HG03378 (cell line): ENCODE data around the gene GPHN.
"Not testable (repeated sequence)": the region's sequence is repeated elsewhere in the genome, so short reads cannot be mapped to it uniquely, and the experiment has no call there.

Experiments used
- ATAC-seq: cut with Tn5 transposase; IDR thresholded peaks from one replicate; pipeline ENCODE4 v1.9.1; 2021; ENCODE audit warnings: mild to moderate bottlenecking, moderate library complexity; ENCODE audit not compliant: unreplicated experiment

The GPHN gene

GRCh38 chr14:66758031-66758613 lies 250.2 kb downstream of the GPHN start:
- ATAC-seq: no peak

GRCh38 chr14:66772146-66772545 lies 264.2 kb downstream of the GPHN start:
- ATAC-seq: no peak

- ATAC-seq: no peak
These were observed 274.9 kb downstream of the GPHN start for GRCh38 chr14:66782853-66783252.

GRCh38 chr14:66790101-66790500 lies 282.2 kb downstream of the GPHN start:
- ATAC-seq: no peak

- ATAC-seq: no peak
These were observed 295.0 kb downstream of the GPHN start for GRCh38 chr14:66802962-66803361.

GRCh38 chr14:66804141-66804540 lies 296.2 kb downstream of the GPHN start:
- no peak for ATAC-seq

- no peak for ATAC-seq
These were observed 305.7 kb downstream of the GPHN start for GRCh38 chr14:66813636-66814035.

GRCh38 chr14:66815687-66816086 lies 307.7 kb downstream of the GPHN start:
- ATAC-seq: no peak

- ATAC-seq: no peak
These were observed 316.3 kb downstream of the GPHN start for GRCh38 chr14:66824251-66824650.

- no peak for ATAC-seq
These were observed 319.2 kb downstream of the GPHN start for GRCh38 chr14:66827182-66827581.

GRCh38 chr14:66831173-66831572 lies 323.2 kb downstream of the GPHN start:
- no peak for ATAC-seq

GRCh38 chr14:66833816-66834215 lies 325.9 kb downstream of the GPHN start:
- ATAC-seq: no peak

GRCh38 chr14:66837436-66837835 lies 329.5 kb downstream of the GPHN start:
- ATAC-seq: not testable (repeated sequence)

- ATAC-seq: no peak
These were observed 335.1 kb downstream of the GPHN start for GRCh38 chr14:66842911-66843512.

GRCh38 chr14:66850258-66850888 lies 342.4 kb downstream of the GPHN start:
- ATAC-seq: no peak

- ATAC-seq: no peak
These were observed 345.4 kb downstream of the GPHN start for GRCh38 chr14:66853311-66853710.

GRCh38 chr14:66857867-66858266 lies 349.9 kb downstream of the GPHN start:
- ATAC-seq: no peak

GRCh38 chr14:66859063-66859671 lies 351.2 kb downstream of the GPHN start:
- ATAC-seq: no peak

GRCh38 chr14:66881596-66881995 lies 373.6 kb downstream of the GPHN start:
- ATAC-seq: no peak

- ATAC-seq: no peak
These were observed 376.2 kb downstream of the GPHN start for GRCh38 chr14:66884149-66884548.

- no peak for ATAC-seq
These were observed 392.8 kb downstream of the GPHN start for GRCh38 chr14:66900719-66901118.

GRCh38 chr14:66910311-66910840 lies 402.4 kb downstream of the GPHN start:
- no peak for ATAC-seq
